G401 (cell line): Measurements from ENCODE around the gene TEX19. TPM values are rescaled to one million over a fixed set of nuclear protein-coding genes. Genes with fewer than 3 reads are reported as not detected.

Experiments
- DNase-seq: peaks from one replicate; pipeline ENCODE4 v3.0.0-alpha.2; 2015; ENCODE audit warnings: low spot score
- in situ Hi-C: cut with HindIII; loops from 2 replicates; pipeline ENCODE4 v1.10.0; 2016; ENCODE audit warnings: low sequenced_read_pairs, mixed read lengths
- total RNA-seq: library from RNA; depleted of rRNA; stranded (reverse); fragments of >200 nt; shearing (Covaris generic); gene quantifications from 2 replicates; pipeline ENCODE4 v1.2.3, GENCODE V29; 2014

TEX19 gene
- total RNA-seq, 1 experiment from 2014 or later, result 5.7 TPM

DNA sequence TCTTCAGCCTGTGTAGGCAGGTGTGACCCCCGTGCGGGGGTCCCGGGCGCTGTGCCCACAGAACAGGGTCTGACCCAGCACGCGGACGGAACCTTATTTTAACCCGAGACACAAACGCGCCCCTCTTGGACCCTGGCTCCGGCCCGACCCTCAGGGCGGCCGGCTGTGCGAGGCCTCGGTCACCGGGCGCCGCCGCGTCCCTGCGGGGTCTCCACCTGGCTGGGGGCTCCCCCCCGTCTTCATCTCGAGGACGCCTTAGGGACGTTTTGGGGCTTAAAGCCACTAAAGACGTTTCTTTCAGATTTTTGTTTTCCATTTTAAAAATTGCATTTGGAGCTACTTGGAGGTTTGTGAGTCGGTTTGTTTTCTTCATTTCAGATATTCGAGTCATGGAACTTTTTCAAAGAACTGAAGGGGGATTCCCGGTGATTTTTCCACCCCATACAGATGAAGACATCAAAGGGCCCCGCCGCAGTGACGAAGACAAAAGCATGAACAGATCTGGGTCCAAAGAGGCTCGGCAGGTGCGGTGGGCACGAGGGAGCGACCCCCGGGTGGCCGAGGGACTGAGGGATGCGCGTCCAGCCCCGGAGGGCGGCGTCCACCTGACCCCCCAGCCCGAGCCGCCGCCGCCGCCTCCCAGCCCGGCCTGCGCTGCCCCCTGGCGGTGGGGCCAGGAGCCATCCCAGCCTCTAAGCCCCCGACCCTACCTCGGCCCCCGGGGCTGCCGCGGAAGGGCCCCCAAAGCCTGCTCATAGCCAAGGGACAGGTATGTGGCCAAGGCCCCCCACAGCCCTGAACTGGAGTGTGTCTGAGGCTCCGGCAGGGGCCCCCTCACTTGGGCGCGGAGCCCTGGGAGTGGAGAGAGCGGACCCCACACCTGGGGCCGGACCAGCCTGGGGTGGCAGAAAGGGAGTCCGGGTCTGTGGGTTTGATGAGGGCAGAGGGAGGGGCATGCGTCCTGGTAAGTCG, 37.8 kb upstream of the TEX19 start:
- in situ Hi-C loops, result no loop called here
- no peak for DNase-seq

DNA sequence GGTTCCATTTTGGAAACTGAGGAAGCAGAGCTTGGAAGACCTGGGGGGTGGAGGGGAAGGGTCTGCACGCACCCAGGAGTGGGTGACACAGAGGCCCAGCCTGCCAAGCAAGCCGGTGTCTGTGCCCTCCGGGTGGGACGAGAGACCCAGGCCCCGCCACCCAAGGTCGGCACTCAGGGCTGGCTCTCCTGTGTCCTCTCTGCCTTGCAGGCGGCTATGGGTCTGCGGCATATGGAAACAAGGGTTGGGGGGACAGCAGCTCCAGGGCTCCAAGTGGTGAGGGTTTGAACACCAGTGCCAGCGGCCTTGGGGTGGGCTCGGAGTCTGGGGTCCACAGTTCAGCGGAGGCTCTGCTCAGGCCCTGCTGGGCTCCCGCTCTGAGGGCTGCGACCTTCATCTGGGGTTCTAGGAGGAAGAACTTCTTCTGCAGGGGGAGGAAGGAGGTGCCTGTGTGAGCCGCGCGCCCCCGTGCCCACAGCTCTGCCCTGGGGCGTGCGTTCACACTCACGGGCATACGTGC, 37.0 kb upstream of the TEX19 start:
- in situ Hi-C loops, result no loop called here
- DNase-seq, result no peak

DNA sequence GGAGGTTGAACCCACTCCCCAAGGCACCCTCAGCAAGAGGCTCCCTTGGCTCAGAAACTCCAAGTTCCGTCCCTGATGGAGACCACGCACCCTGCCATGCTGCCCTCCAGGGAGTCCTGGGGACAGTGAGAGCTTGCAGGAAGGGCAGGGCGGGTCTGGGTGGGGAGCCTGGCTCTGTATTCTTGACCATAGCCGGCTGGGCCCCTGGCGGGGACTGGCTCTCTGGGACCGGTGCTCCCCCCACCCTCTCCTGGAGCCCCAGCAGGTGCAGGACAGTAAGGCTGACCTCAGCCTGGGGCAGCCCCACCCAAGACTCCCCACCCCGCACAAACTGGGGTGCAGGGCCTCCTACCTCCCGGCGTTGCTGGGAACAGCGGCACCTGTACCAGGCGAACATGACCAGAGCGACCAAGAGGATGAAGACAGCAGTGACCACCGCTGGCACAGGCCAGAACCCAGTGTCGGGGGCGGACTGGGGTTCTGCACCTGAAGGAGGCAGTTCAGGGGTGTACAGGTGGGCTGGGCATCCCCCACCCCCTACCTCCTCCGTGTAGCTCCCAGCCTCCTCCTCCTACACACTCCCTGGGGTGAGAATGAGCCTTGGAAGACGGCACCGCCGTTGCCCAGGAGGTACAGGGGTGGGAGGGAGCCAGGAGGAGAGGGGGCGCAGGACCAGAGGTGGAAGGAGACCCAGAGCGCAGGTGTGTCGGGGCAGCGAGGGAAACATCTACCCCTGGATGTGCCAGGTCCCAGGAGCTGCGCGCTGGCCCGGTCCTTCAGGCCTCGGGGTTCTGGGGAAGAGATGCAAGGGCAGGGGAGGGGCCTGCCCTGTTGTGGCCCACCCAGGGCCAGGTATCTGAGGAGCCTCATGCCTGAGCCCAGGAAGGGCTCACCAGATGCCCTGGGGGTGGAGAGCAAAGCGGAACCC, 36.3 kb upstream of the TEX19 start:
- in situ Hi-C loops, result no loop called here
- no peak for DNase-seq

DNA sequence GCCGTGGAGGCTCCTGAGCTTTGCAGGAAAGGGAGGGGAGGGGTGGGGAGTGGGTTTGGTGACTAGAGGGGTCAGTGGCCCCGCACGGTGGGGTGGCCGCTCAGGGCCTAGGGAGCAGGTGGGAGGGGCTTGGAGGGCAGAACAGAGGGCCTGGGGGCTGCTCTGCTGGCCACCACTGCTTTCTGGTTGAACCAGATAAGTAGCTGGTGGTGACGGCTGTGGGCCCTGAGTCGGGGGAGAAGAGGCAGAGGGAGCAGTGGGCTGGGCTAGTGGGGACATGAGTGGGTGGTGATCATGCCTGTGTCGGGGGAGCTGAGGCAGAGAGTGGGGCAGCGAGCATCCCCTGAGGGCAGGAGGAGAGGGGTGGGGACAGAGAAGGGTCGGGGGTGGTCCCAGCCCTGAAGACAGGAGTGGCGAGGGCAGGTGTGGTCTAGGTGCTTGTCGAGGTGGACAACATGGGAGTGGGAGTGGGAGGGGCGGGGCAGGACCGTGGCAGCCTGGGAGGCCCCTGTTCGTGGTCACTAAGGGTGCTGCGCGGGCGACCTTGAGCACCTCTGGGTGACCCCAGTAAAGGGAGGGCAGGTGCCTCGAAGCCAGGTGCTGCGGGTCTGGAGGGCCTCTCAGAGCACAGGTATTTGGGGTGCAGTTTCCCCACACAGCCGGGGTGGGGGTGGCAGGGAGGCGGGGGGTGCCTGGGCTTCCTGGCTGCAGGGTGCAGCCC, 35.4 kb upstream of the TEX19 start:
- no peak for DNase-seq
- in situ Hi-C loops, result no loop called here

DNA sequence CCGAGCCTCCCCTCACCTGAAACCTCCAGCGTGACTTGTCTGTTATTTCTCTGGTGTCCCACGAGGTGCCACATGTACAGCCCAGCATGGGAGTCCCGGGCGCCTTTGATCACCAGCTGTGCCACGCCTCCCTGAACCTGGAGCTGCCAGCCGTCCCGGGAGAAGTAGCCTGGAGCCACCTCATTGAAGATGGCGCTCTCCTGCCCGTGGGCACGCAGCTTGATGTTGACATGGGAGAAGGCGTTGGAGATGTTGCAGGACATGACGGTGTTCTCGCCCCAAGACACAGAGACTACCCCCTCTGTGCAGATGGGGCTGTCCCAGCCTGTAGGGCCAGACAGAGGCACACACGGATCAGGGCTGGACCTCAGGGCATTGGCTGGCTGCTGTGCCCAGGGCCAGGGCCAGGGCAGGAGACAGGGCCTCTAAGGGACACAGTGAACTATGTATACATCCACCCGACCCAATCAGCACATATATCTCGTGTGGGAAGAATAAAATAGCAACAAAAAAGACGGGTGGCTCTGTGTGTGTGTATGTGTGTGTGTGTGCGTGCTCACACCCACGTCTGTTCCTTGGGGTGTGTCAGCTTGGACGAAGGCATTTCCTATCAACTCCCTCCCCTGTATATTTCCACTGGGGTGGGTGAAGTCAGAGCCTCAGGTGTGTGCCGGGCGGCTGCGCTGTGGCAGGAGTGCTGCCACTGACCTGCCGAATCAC, 34.3 kb upstream of the TEX19 start:
- DNase-seq, result no peak
- in situ Hi-C loops, result no loop called here

DNA sequence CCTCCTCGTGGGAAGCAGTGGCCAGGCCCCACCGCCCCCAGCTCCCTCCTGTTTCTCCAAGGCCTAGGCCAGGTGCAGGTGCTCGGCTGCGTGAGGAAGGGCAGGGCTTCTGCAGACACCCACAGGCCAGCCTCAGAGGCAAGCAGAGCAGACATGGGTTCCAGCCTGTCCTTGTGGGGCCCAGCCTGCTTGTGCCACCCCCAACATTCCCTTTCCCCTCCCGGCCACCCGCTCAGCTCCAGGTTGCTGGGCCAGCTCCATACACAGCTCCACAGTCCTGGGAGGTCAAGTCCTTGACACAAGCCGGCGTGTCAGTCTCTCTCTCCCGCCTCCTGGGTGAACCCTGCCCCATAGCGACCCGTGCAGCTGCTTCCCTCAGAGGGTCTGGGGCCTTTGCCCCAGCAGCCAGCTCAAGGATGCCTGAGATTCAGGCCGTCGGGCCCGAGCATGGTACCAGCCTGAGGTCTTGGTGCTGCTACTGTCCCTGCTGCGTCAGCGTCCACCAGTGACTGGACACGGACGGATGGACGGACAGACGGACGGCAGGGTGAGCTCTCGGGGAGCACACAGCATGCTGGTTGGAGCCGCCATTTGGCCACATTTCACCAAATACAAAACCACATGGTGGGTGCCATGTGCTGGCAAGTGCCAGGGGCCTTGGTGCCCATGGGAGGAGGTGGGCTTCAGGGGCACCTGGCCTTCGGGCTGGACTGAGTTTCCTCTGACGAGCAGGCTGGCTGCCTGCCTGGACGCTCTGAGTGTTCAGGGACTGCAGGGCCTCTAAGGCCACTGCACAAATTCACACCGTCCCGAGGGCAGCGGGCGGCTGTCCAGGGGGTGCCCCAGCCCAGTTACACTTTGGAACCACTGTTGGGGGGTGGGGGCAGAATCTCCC, 33.5 kb upstream of the TEX19 start:
- no peak for DNase-seq
- in situ Hi-C loops, result no loop called here

DNA sequence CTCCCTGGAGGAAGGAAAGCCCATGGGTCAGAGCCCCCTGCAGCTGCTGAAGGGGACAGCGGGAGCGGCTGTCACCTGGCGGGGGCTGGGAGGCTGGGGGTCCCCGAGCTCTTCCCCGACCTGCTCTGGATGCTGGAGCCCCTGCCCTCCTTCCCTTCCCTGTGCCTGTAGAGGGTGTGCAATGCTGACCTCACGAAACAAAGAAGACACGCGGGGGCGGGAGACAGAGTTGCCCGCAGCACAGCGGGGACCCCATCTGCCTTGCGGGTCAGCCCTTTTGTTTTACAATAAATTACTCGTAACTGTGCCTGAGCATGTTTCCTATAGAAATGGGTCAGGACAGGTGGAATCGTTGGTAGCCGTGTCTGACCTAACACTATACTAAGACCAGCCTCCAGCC, 31.8 kb upstream of the TEX19 start:
- DNase-seq, result no peak
- in situ Hi-C loops, result no loop called here

DNA sequence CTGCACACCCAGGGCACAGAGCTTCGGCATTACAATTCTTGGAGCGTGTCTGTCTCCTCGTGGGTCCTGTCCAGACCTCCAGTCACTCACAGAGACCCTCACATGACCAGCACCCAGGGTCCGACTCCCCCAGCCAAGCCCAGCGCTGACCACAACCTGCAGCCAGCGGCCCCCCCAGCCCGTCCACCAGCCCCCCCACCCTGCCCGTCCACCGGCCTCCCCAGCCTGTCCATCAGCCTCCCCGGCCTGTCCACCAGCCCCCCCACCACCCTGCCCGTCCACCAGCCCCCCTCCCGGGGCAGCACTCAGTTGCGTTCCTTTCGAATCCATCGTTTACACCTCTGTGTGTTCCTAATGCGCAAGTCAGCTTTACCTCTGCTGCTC, 31.3 kb upstream of the TEX19 start:
- in situ Hi-C loops, result no loop called here
- no peak for DNase-seq

DNA sequence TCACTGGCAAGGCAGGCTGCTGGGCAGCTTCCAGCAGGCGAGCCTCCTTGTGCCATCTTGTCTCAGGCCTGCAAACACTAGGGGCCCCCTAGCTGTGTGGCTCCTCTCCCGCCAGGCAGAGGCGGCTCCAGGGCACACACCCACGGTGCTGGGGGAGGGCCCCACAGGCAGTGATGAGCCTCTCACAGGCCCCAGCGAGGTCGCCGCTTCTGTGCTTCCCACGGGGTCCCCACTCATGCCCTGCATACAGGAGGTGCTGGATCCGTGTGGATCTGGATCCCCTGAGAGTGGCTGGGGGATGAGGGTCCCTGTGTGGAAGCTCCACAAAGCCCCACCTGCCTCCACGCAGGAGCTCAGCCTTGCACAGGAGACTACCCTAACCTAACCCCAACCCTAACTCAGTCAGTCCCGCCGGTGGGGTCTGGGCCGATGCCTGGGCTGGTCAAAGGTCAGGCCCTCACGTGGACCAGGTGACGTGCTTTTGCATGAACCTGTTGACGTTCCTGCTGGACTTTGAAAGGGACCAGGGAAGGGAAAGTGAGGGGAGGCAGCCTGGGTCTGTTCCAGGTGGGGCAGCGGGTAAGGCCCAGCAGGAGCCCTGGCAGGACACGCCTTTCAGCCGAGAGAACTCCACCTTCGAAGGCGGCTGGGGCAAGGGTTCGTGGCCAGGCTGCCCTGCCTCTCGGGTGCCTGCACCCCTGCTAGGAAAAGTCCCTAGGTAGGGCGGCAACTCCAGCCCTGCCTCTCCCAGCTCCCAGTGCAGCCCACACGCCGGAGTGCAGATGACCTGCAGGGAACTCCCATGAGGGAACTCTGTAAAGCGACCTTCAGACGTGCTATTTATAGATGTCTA, 30.7 kb upstream of the TEX19 start:
- DNase-seq, result no peak
- in situ Hi-C loops, result no loop called here

DNA sequence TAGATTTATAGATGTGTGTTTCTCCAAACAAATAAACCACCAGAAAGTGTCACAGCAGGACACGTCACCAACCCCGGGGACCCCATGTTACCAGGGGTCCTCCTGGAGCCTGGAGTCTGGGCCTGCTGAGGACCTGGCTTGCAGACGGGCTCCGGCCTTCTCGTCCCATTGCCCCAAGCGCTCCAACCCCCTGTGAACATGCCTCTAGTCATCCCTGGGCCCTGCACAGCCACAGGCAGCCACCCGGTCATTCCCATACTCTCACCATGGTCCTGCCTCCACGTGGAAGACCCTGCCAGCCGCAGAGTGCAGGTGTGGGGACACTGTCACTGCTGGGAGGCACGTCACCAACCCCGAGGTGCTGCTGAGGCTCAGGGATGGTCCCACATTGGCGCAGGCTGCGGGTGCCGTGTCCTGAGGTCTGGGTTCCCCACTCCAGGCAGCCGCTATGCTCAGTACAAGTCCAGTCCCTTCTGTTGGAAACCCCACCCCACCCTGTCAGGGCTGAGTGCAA, 30.0 kb upstream of the TEX19 start:
- in situ Hi-C loops, result no loop called here
- no peak for DNase-seq

DNA sequence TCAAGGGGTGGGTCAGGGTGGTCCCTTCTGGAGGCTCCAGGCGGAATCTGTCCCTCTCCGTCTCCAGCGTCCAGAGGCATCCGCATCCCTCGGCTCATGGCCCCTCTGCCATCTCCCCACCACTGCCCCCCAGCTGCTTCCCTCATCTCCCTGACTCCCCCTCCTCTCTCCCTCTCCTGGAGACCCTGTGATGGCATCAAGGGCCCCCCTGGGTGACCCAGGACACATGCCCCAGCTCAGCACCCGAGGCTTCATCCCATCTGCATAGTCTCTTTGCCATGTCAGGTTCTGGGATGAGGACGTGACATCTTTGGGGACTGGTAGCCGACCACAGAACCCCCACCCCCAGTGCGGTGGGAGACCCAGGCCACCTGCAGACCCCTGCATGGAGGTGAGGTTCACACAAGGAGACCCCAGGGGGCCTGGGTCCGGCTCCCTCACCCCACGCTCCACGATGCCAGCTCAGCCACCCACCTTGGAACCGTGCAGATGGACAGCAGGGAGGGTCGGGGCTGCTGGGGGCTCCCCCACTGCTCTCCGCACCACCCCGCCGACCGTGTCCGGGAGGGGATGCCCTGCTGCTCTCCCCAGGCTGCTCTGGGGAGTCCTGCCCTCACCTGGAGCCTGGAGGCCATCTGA, 29.2 kb upstream of the TEX19 start:
- in situ Hi-C loops, result no loop called here
- DNase-seq, result no peak

DNA sequence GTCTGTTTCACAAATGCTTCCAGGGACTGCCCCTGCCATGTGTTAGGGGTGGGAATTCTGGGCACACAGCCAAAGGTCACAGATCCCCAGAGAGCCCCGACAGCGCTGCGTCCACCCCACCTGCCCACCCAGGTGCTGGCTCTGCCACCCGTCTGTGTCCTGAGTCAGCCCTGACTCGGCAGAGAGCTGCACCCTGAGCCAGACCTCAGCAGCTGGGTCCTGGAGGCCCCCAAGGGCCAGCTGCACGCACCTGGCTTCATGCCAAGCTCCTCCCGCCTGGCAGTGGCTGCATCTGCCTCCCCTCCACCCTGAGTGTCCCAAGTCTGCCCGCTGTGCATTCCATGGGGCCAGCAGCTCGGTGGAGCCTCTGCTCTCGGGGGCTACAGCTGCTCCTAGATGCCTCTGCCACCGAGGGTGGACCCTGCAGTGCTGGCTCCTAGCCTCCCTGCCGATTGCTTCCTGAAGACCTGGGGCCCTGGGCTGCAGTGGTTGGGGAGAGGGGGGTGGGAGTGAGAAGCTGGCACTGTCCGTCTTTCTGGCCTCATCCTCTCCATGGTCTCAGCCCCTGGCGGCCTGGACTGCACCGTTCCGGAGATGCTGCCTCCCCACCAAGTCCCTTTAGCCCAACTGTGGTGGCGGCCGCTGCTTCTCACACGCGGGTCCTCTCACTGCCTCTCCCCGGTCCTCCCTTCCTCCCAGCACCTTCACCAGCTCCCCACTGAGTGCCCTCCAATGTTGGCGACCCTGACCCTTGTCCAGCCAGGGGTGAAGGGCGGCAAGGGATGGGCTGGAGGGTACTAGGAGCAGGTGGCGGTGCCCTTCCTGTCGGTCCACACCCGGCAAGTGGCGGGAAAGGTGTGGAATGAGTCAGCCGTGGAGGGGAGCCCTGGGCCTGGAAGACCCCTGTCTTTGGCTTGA, 28.5 kb upstream of the TEX19 start:
- DNase-seq, result no peak
- in situ Hi-C loops, result no loop called here

DNA sequence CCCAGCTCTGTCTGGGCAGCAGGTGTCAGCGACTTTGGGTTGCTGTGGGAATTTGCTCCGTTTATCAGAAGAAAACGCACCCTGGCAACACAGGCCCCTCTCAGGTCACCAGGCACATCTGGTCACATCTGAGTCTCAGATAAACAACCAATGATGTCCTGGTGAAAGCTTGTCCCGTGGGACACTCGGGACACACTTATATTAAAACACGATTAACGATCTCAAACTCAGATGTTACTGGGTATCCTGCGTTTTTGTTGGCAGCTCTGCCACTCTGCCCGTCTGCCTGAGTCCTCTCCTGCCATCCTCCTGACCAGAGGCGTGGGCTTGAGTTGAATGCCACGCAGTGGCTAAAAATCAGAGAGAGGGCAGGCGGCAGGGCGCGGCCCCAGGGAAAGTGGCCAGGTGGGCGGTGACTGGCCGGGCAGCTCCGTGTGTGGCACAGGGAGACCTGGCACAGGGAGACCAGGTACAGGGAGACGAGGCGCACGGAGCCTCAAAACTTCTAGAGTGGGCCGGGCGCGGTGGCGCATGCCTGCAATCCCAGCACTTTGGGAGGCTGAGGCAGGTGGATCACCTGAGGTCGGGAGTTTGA, 27.6 kb upstream of the TEX19 start:
- no peak for DNase-seq
- in situ Hi-C loops, result no loop called here

DNA sequence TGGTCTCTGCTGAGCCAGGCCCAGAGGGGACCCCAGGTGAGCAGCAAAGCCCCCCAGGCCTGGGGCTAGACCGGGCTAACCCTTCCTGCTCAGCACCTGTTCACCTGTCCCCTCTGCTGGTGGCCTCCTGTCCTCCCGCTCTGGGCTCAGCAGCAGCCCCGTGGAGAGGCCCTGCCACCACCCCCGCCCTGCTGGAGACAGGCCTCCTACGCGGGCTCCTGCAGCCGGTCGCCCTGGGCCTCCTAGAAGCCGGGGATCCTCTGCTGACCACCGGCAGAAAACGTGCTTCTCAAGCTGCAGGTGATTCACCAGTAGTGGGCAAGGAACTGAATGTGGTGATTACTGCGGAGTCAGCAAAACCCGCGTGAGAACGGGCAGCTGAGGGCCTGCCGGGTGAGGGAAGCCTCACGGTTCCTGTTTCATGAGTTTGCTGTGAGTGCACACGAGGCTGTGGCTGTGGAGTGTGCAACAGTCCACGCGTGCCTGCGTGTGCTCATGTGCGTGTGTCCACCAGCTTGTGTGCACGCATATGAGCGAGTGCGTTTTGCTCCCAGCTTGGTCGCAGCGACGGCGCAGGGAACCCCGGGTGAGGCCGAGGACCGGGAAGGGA, 26.3 kb upstream of the TEX19 start:
- no peak for DNase-seq

More for the DNA sequence above, 26.3 kb upstream of the TEX19 start:
- in situ Hi-C loops, result no loop called here
